ENCODE results near the gene USE1. TPM values are rescaled to one million over a fixed set of nuclear protein-coding genes. Genes with fewer than 3 reads are reported as not detected.

USE1 gene
- total and polyA plus RNA-seq, 4 donors = 18.7 to 75.2 (median 35.6) TPM

GRCh38 chr19:17244618-17245534 lies 29.7 kb downstream of the USE1 start:
- ATAC-seq (ENCODE audit: low FRiP score) (no peak), DNase-seq (peak in 1 of 2 donors; percentile 64)
- Histone ChIP-seq H3K36me3 (ENCODE audit: control insufficient read depth in 1 of 2, insufficient read depth in 2 of 2, low read length in 1 of 2) (no peaks in the 10 kb centered on the region), H3K27ac (ENCODE audit: low read depth in 1 of 2, low read length in 2 of 2) (peak overlapping the region in 1 of 2 donors; percentile 11), H3K4me3 (ENCODE audit: low read length in 2 of 2) (peak overlapping the region; percentile 76 to 86), H3K4me1 (ENCODE audit: control insufficient read depth in 1 of 2, insufficient read depth in 2 of 2, low read length in 2 of 2) (no peaks in the 10 kb centered on the region), H3K9me3 (ENCODE audit: control insufficient read depth, low read length) (no peaks in the 10 kb centered on the region), H3K27me3 (ENCODE audit: control insufficient read depth in 1 of 2, insufficient read depth in 2 of 2, low read length in 1 of 2) (no peaks in the 10 kb centered on the region)
- intact Hi-C loops (cut with DNase I) = no loop called here
- WGBS, 2 donors = 1% methylated on average over 66 to 100 of the region's 100 CpGs

- no peaks in the 10 kb centered on the region for H3K36me3 ChIP-seq (ENCODE audit: control insufficient read depth in 1 of 2, insufficient read depth in 2 of 2, low read length in 1 of 2)
- H3K27ac ChIP-seq (ENCODE audit: low read depth in 1 of 2, low read length in 2 of 2) = peak within 1 kb of the TSS in 1 of 2 donors; percentile 11
- H3K9me3 ChIP-seq (ENCODE audit: control insufficient read depth, low read length) = no peaks in the 10 kb centered on the region
- peak within 1 kb of the TSS; percentile 76 to 86 for H3K4me3 ChIP-seq (ENCODE audit: low read length in 2 of 2)
- intact Hi-C loops (cut with DNase I) = no loop called here
- no peaks in the 10 kb centered on the region for H3K4me1 ChIP-seq (ENCODE audit: control insufficient read depth in 1 of 2, insufficient read depth in 2 of 2, low read length in 2 of 2)
- WGBS, 2 donors = 1% methylated on average over 14 to 72 of the region's 72 CpGs
- ATAC-seq (ENCODE audit: low FRiP score) = no peak
- no peak for DNase-seq
- no peaks in the 10 kb centered on the region for H3K27me3 ChIP-seq (ENCODE audit: control insufficient read depth in 1 of 2, insufficient read depth in 2 of 2, low read length in 1 of 2)
Observed at GRCh38 chr19:17245535-17245984, 30.4 kb downstream of the USE1 start, which contains the start of gene NR2F6. Gene NR2F6, minus strand, starts transcription at chr19:17245919. Its CDS starts 699 bp downstream, at chr19:17245220.

DNA sequence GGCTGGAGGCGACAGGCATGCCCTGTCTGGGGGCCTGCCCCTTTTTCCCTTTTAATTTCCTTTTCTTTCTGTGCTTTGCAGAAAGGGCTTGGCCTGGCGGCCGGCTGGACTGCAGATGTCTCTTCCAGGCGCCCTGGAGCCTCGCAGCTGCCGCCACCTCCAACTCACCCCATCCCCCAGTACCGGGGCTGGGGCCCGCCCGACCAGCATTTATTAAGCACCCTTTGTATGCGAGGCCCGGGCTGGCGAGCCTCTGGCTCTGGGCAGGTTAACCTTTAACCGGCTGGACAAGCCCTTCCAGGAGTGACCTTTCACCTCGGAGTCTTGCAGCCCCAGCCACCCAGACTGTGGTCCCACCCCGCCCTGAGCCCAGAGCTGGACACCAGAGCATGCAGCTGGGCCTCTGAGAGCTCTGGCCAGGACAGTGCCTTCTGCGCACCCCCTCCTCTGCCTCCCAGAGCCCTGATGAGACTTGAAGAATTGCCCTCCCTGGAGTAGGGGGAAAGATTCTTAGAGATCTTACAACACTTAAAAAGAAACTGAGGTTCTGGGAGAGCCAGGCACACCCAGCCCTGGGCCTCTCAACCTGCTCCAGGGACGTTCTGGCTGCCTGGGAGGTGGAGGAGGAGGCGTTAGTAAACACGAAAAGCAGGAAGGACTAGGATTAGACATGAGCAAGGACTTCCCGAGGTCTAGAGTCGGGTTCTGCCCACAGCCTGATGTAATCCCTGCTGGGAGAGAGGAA lies 31.7 kb downstream of the USE1 start:
- no peak overlapping the region for H3K4me3 ChIP-seq (ENCODE audit: low read length in 2 of 2)
- WGBS, 2 donors = 23 to 28% methylated on average over 19 to 21 of the region's 21 CpGs
- H3K4me1 ChIP-seq (ENCODE audit: control insufficient read depth in 1 of 2, insufficient read depth in 2 of 2, low read length in 2 of 2) = no peaks in the 10 kb centered on the region
- intact Hi-C loops (cut with DNase I) = no loop called here
- no peaks in the 10 kb centered on the region for H3K9me3 ChIP-seq (ENCODE audit: control insufficient read depth, low read length)
- no peak for DNase-seq
- H3K27ac ChIP-seq (ENCODE audit: low read depth in 1 of 2, low read length in 2 of 2) = no peak overlapping the region
- no peaks in the 10 kb centered on the region for H3K36me3 ChIP-seq (ENCODE audit: control insufficient read depth in 1 of 2, insufficient read depth in 2 of 2, low read length in 1 of 2)
- H3K27me3 ChIP-seq (ENCODE audit: control insufficient read depth in 1 of 2, insufficient read depth in 2 of 2, low read length in 1 of 2) = no peaks in the 10 kb centered on the region
- peak; percentile 26 for ATAC-seq (ENCODE audit: low FRiP score)

DNA sequence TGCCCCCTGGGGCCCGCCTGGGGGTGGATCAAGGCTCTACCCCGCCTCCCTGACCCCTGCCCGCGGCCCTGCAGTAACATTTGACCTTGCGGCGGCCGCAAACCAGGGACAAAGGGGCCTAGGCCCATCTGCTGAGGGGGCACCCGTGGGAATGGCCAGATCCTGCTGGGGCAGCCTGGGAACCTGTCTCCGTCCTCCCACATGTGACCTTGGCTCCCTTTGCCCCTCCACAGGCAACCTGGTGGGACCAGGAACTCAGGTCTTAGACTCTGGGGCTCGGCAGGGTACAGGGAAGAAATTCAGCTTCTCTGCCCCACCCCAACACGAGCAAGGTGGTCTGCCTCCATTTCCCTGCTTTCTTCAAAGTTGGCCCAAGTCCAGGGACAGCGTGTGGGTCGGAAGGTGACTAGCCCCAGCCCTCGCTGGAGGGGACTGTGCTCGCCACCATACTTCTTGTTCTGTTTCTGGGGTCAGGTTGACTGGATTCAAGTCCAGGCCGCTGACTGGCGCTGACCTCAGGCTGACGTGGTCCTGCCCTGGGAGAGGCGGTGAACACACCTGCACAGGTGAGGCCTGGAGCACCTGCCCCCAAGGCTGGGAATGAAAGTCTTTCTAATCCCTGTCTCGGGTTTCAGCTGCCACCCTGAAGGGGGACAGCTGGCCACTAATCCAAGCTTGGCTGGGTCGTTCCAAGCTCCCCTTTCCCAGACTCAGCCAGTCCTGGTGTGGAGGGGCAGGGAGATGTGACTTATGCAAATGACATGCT lies 33.0 kb downstream of the USE1 start:
- intact Hi-C loops (cut with DNase I) = no loop called here
- DNase-seq (no peak), ATAC-seq (ENCODE audit: low FRiP score) (no peak)
- H3K36me3 ChIP-seq (ENCODE audit: control insufficient read depth in 1 of 2, insufficient read depth in 2 of 2, low read length in 1 of 2) = no peaks in the 10 kb centered on the region
- H3K27me3 ChIP-seq (ENCODE audit: control insufficient read depth in 1 of 2, insufficient read depth in 2 of 2, low read length in 1 of 2) = no peaks in the 10 kb centered on the region
- H3K4me3 ChIP-seq (ENCODE audit: low read length in 2 of 2) = no peak overlapping the region
- no peaks in the 10 kb centered on the region for H3K4me1 ChIP-seq (ENCODE audit: control insufficient read depth in 1 of 2, insufficient read depth in 2 of 2, low read length in 2 of 2)
- H3K9me3 ChIP-seq (ENCODE audit: control insufficient read depth, low read length) = no peaks in the 10 kb centered on the region
- H3K27ac ChIP-seq (ENCODE audit: low read depth in 1 of 2, low read length in 2 of 2) = no peak overlapping the region
- 79% methylated on average over 20 to 21 of the region's 21 CpGs for WGBS, 2 donors

DNA sequence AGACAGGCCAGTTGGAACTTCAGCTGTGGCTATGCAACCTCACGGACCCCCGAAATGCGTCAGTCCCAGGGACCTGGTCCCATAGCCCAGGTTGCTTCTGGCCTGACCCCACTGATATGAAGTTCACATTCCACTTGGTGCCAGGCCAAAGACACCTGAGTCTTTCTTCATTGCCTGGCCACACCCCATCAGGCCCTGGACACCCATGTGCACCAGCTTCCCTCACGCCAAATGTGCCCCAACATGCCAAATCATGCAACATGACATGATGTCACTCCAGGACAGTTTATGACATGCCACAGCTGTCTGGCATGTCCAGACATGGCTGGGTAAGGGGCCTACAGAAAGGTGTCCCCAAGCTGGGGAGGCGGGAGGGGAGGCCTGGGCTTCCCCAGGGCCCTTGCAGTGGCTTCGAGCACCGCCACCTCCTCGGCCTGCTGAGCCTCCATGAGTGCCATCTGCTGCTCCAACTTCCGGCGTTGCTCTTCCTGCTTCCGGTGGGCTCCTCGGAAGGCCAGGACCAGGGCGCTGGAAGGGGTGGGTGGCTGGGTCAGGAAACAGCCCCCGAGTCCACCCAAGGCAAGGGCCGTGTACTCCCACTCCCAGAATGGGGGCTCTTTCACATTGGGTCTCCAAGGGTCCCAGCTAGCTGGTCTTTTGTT lies 34.9 kb downstream of the USE1 start:
- no peak overlapping the region for H3K4me3 ChIP-seq (ENCODE audit: low read length in 2 of 2)
- WGBS, 2 donors = 88 to 91% methylated on average over 15 of the region's 15 CpGs
- intact Hi-C loops (cut with DNase I) = no loop called here

DNA sequence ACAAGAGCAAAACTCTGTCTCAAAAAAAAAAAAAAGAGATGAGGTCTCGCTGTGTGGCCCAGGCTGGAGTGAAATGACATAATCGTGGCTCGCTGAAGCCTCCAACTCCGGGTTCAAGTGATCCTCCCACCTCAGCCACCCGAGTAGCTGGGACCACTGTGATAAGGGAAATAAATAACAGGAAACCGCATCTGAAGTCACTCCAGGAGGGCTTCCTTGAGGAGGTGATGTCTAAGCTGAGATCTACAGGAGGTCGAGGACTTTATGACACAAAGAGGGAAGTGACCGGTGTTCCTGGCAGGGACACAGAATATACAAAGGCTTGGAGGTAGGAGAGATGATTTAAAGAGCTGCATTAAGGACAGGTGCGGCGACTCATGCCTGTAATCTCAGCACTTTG lies 39.5 kb downstream of the USE1 start:
- 84% methylated on average over 10 of the region's 10 CpGs for WGBS, 2 donors

More for the DNA sequence above, 34.9 kb downstream of the USE1 start:
- Histone ChIP-seq H3K36me3 (ENCODE audit: control insufficient read depth in 1 of 2, insufficient read depth in 2 of 2, low read length in 1 of 2) (no peaks in the 10 kb centered on the region), H3K4me1 (ENCODE audit: control insufficient read depth in 1 of 2, insufficient read depth in 2 of 2, low read length in 2 of 2) (no peaks in the 10 kb centered on the region), H3K27me3 (ENCODE audit: control insufficient read depth in 1 of 2, insufficient read depth in 2 of 2, low read length in 1 of 2) (no peaks in the 10 kb centered on the region), H3K27ac (ENCODE audit: low read depth in 1 of 2, low read length in 2 of 2) (no peak overlapping the region), H3K9me3 (ENCODE audit: control insufficient read depth, low read length) (no peaks in the 10 kb centered on the region)
- DNase-seq (no peak), ATAC-seq (ENCODE audit: low FRiP score) (no peak)

GRCh38 chr19:17255150-17255621 lies 40.0 kb downstream of the USE1 start:
- 59 to 63% methylated on average over 18 of the region's 18 CpGs for WGBS, 2 donors
- H3K4me3 ChIP-seq (ENCODE audit: low read length in 2 of 2) = no peak overlapping the region
- H3K27ac ChIP-seq (ENCODE audit: low read depth in 1 of 2, low read length in 2 of 2) = no peak overlapping the region
- no peaks in the 10 kb centered on the region for H3K27me3 ChIP-seq (ENCODE audit: control insufficient read depth in 1 of 2, insufficient read depth in 2 of 2, low read length in 1 of 2)
- no peaks in the 10 kb centered on the region for H3K36me3 ChIP-seq (ENCODE audit: control insufficient read depth in 1 of 2, insufficient read depth in 2 of 2, low read length in 1 of 2)
- ATAC-seq (ENCODE audit: low FRiP score) (no peak), DNase-seq (no peak)
- intact Hi-C loops (cut with DNase I) = no loop called here
- peaks cover 3% of the 10 kb centered on the region for H3K9me3 ChIP-seq (ENCODE audit: control insufficient read depth, low read length)
- H3K4me1 ChIP-seq (ENCODE audit: control insufficient read depth in 1 of 2, insufficient read depth in 2 of 2, low read length in 2 of 2) = no peaks in the 10 kb centered on the region

More for the DNA sequence above, 39.5 kb downstream of the USE1 start:
- intact Hi-C loops (cut with DNase I) = no loop called here
- H3K27me3 ChIP-seq (ENCODE audit: control insufficient read depth in 1 of 2, insufficient read depth in 2 of 2, low read length in 1 of 2) = no peaks in the 10 kb centered on the region
- no peaks in the 10 kb centered on the region for H3K36me3 ChIP-seq (ENCODE audit: control insufficient read depth in 1 of 2, insufficient read depth in 2 of 2, low read length in 1 of 2)
- H3K9me3 ChIP-seq (ENCODE audit: control insufficient read depth, low read length) = peaks cover 3% of the 10 kb centered on the region
- H3K4me1 ChIP-seq (ENCODE audit: control insufficient read depth in 1 of 2, insufficient read depth in 2 of 2, low read length in 2 of 2) = no peaks in the 10 kb centered on the region
- H3K4me3 ChIP-seq (ENCODE audit: low read length in 2 of 2) = no peak overlapping the region
- DNase-seq = no peak
- no peak for ATAC-seq (ENCODE audit: low FRiP score)
- no peak overlapping the region for H3K27ac ChIP-seq (ENCODE audit: low read depth in 1 of 2, low read length in 2 of 2)

- Histone ChIP-seq H3K27me3 (ENCODE audit: control insufficient read depth in 1 of 2, insufficient read depth in 2 of 2, low read length in 1 of 2) (no peaks in the 10 kb centered on the region), H3K27ac (ENCODE audit: low read depth in 1 of 2, low read length in 2 of 2) (no peak overlapping the region), H3K4me1 (ENCODE audit: control insufficient read depth in 1 of 2, insufficient read depth in 2 of 2, low read length in 2 of 2) (no peaks in the 10 kb centered on the region), H3K9me3 (ENCODE audit: control insufficient read depth, low read length) (peaks cover 3% of the 10 kb centered on the region), H3K36me3 (ENCODE audit: control insufficient read depth in 1 of 2, insufficient read depth in 2 of 2, low read length in 1 of 2) (no peaks in the 10 kb centered on the region), H3K4me3 (ENCODE audit: low read length in 2 of 2) (no peak overlapping the region)
- WGBS, 2 donors = 78 to 85% methylated on average over 3 of the region's 3 CpGs
- no peak for DNase-seq
- intact Hi-C loops (cut with DNase I) = no loop called here
- ATAC-seq (ENCODE audit: low FRiP score) = no peak
Observed at GRCh38 chr19:17256130-17256529, 41.0 kb downstream of the USE1 start.

Measured in aorta (tissue), 5 donors.